Neural progenitor cell (in vitro differentiated cells): Measurements from ENCODE around the gene FBLN1. TPM values are rescaled to one million over a fixed set of nuclear protein-coding genes. Genes with fewer than 3 reads are reported as not detected.
A peak's percentile ranks its signal among the peaks of the same experiment; 100 is the strongest.

Source experiments
- DNase-seq: peaks from one replicate; pipeline ENCODE4 v3.0.0-alpha.2; 2016; ENCODE audit warnings: low spot score
- H2AFZ ChIP-seq: fragments of 200-600 bp; sonication (generic); replicated peaks from 2 replicates; pipeline ENCODE4 v1.6.1; 2016; ENCODE audit warnings: antibody characterized with exemption
- H3F3A ChIP-seq: fragments of 200-600 bp; sonication (generic); 2 replicates; pipeline ENCODE4 v1.6.1; 2016; ENCODE audit warnings: antibody characterized with exemption, low read depth
- H3K27ac ChIP-seq: fragments of 200-600 bp; sonication (generic); 2 replicates; pipeline ENCODE4 v1.5.1; 2016; ENCODE audit warnings: mild to moderate bottlenecking
- H3K27me3 ChIP-seq: fragments of 200-600 bp; sonication (generic); 2 replicates; pipeline ENCODE4 v1.6.1; 2016; ENCODE audit warnings: mild to moderate bottlenecking, moderate library complexity
- H3K36me3 ChIP-seq: fragments of 200-600 bp; sonication (generic); 2 replicates; pipeline ENCODE4 v1.5.1; 2016
- H3K4me1 ChIP-seq: fragments of 200-600 bp; sonication (generic); 2 replicates; pipeline ENCODE4 v1.6.1; 2016; ENCODE audit warnings: mixed run types
- H3K4me2 ChIP-seq: fragments of 200-600 bp; sonication (generic); 2 replicates; pipeline ENCODE4 v1.6.1; 2016
- H3K4me3 ChIP-seq: fragments of 200-600 bp; sonication (generic); 2 replicates; pipeline ENCODE4 v1.5.1; 2016
- H3K79me2 ChIP-seq: fragments of 200-600 bp; sonication (generic); 2 replicates; pipeline ENCODE4 v1.6.1; 2016; ENCODE audit warnings: low read depth
- H3K9ac ChIP-seq: fragments of 200-600 bp; sonication (generic); 2 replicates; pipeline ENCODE4 v1.6.1; 2016
- H3K9me3 ChIP-seq: fragments of 200-600 bp; sonication (generic); 2 replicates; pipeline ENCODE4 v1.5.1; 2016; ENCODE audit warnings: low read depth
- H4K20me1 ChIP-seq: fragments of 200-600 bp; sonication (generic); 2 replicates; pipeline ENCODE4 v1.6.1; 2016; ENCODE audit warnings: low read depth
- H3K27ac Mint-ChIP-seq: 3 replicates; pipeline ENCODE4 v1.8.0; 2021; ENCODE audit warnings: mixed read lengths
- H3K27me3 Mint-ChIP-seq: 2 replicates; pipeline ENCODE4 v1.8.0; 2022; ENCODE audit warnings: low read depth, mild to moderate bottlenecking, inconsistent platforms, moderate library complexity, mixed read lengths; ENCODE audit not compliant: insufficient read depth
- H3K36me3 Mint-ChIP-seq: 3 replicates; pipeline ENCODE4 v1.8.0; 2021; ENCODE audit warnings: mixed read lengths
- H3K4me1 Mint-ChIP-seq: 3 replicates; pipeline ENCODE4 v1.8.0; 2021; ENCODE audit warnings: mixed read lengths
- H3K4me3 Mint-ChIP-seq: 3 replicates; pipeline ENCODE4 v1.8.0; 2021; ENCODE audit warnings: mild to moderate bottlenecking, moderate library complexity, mixed read lengths
- H3K9me3 Mint-ChIP-seq: 3 replicates; pipeline ENCODE4 v1.8.0; 2020; ENCODE audit warnings: mixed read lengths
- EZH2 ChIP-seq: fragments of 200-600 bp; sonication (generic); IDR thresholded peaks from 2 replicates; pipeline ENCODE4 v1.6.1; 2017; ENCODE audit warnings: antibody characterized with exemption, mild to moderate bottlenecking, moderate library complexity
- EZH2phosphoT487 ChIP-seq: fragments of 200-600 bp; sonication (generic); IDR thresholded peaks from 2 replicates; pipeline ENCODE4 v1.6.1; 2017; ENCODE audit warnings: antibody characterized with exemption
- total RNA-seq: library from RNA; depleted of rRNA; stranded (reverse); fragments of >200 nt; gene quantifications from 2 replicates; pipeline ENCODE4 v1.2.3, GENCODE V29; 2015; ENCODE audit warnings: low replicate concordance
- TF ChIP-seq, protein P1 (sequence below): fragments of 200-600 bp; sonication (generic); IDR thresholded peaks from 2 replicates; pipeline ENCODE4 v1.5.1; 2017; ENCODE audit warnings: antibody characterized with exemption, mild to moderate bottlenecking

The FBLN1 gene
- total RNA-seq, 1 donor from 2014 or later = 84.3 TPM

GRCh38 chr22:45585437-45585755 is 82.7 kb downstream of the FBLN1 start:
- Histone ChIP-seq H3K4me2 (no peak overlapping the region), H3K27me3 (no peaks in the 10 kb centered on the region), H3K9ac (no peak overlapping the region), H3F3A (no peaks in the 10 kb centered on the region), H3K4me3 (no peak overlapping the region), H3K9me3 (no peaks in the 10 kb centered on the region), H3K4me1 (peaks cover 7% of the 10 kb centered on the region), H2AFZ (no peak overlapping the region), H4K20me1 (peaks cover 9% of the 10 kb centered on the region), H3K79me2 (no peaks in the 10 kb centered on the region), H3K27ac (no peak overlapping the region), H3K36me3 (no peaks in the 10 kb centered on the region)
- TF ChIP-seq EZH2 (no peak), EZH2phosphoT487 (no peak)
- TF ChIP-seq, protein P1, sequence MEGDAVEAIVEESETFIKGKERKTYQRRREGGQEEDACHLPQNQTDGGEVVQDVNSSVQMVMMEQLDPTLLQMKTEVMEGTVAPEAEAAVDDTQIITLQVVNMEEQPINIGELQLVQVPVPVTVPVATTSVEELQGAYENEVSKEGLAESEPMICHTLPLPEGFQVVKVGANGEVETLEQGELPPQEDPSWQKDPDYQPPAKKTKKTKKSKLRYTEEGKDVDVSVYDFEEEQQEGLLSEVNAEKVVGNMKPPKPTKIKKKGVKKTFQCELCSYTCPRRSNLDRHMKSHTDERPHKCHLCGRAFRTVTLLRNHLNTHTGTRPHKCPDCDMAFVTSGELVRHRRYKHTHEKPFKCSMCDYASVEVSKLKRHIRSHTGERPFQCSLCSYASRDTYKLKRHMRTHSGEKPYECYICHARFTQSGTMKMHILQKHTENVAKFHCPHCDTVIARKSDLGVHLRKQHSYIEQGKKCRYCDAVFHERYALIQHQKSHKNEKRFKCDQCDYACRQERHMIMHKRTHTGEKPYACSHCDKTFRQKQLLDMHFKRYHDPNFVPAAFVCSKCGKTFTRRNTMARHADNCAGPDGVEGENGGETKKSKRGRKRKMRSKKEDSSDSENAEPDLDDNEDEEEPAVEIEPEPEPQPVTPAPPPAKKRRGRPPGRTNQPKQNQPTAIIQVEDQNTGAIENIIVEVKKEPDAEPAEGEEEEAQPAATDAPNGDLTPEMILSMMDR = no peak
- Mint-ChIP-seq H3K36me3 (no peaks in the 10 kb centered on the region), H3K27ac (no peak overlapping the region), H3K9me3 (no peaks in the 10 kb centered on the region), H3K4me1 (peaks cover 20% of the 10 kb centered on the region), H3K27me3 (peaks cover 5% of the 10 kb centered on the region), H3K4me3 (no peak overlapping the region)
- no peak for DNase-seq

DNA sequence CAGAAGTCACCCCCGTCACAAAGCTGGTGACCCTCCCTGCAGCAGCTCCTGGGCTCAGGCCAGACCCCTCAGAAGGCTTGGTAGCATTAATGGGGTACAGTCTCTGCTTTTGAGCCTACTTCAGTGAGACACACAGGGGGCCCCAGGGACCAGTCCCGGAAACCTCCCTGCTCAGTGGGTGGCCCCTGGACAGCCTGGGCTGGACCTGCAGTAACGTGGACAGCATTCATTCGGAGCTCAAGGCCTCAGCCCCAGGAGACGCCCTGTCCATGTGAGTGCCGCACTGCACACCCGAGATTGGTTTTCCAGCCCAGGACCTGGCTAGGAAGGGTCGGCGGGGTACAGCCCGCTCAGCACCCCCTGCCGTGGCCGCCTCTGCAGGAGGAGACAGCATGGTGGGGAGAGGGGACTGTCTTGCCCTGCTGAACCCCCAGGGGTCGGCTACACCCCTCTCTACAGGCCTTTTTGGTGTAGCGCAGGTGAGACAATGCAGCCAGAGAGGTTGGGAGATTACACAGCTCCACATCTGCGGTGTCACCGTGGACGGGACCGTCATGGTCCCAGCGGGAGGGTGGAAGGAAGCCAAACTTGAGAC is 83.4 kb downstream of the FBLN1 start:
- Histone ChIP-seq H2AFZ (no peak overlapping the region), H3K27me3 (no peaks in the 10 kb centered on the region), H3K4me1 (peaks cover 7% of the 10 kb centered on the region), H3K27ac (no peak overlapping the region), H3K4me2 (no peak overlapping the region), H4K20me1 (peaks cover 9% of the 10 kb centered on the region), H3F3A (no peaks in the 10 kb centered on the region), H3K79me2 (no peaks in the 10 kb centered on the region), H3K9me3 (no peaks in the 10 kb centered on the region), H3K9ac (no peak overlapping the region), H3K4me3 (no peak overlapping the region), H3K36me3 (no peaks in the 10 kb centered on the region)
- H3K4me1 Mint-ChIP-seq = peaks cover 17% of the 10 kb centered on the region
- TF ChIP-seq EZH2phosphoT487 = no peak
- TF ChIP-seq, protein P1 = no peak
- no peak for TF ChIP-seq EZH2
- H3K4me3 Mint-ChIP-seq = no peak overlapping the region
- peaks cover 5% of the 10 kb centered on the region for H3K27me3 Mint-ChIP-seq
- H3K27ac Mint-ChIP-seq = peak overlapping the region; percentile 26
- no peaks in the 10 kb centered on the region for H3K36me3 Mint-ChIP-seq
- H3K9me3 Mint-ChIP-seq = no peaks in the 10 kb centered on the region
- DNase-seq = no peak

DNA sequence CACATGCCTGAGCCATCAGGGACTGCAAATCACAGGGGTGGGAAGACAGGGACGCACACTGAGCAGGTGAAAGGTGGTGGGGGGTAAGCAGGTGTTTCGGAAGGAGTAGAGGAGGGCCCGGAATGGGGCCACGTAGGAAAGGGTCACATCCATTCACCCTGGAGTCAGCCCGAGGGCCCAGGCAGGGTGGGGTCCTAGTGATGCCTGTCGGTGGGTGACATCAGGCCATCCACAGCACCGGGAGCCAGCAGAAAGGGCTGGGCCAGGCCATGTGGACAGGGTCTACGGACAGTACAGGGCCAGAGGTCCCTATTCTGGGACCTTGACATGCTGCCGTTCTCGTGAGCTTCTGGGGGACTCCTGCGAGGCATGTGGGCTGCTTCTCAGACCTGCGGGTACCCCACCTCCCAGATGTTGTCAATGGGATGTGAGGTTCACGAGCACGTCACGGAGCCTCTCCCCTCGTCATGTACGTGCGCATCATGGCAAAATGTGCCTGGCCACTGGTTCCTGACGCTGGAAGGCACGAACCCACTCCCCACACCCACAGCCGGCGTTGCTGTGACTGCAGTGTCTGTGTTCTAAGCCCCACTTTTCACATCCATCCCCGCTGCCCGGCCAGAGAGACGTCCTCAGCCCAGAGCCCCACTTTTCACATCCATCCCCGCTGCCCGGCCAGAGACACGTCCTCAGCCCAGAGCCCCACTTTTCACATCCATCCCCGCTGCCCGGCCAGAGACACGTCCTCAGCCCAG is 84.1 kb downstream of the FBLN1 start:
- Histone ChIP-seq H4K20me1 (peaks cover 9% of the 10 kb centered on the region), H2AFZ (no peak overlapping the region), H3F3A (no peaks in the 10 kb centered on the region), H3K27me3 (no peaks in the 10 kb centered on the region), H3K4me3 (no peak overlapping the region), H3K27ac (no peak overlapping the region), H3K79me2 (no peaks in the 10 kb centered on the region), H3K4me1 (peaks cover 7% of the 10 kb centered on the region), H3K9me3 (no peaks in the 10 kb centered on the region), H3K36me3 (no peaks in the 10 kb centered on the region), H3K9ac (no peak overlapping the region), H3K4me2 (no peak overlapping the region)
- TF ChIP-seq, protein P1 = no peak
- no peak for TF ChIP-seq EZH2
- no peak for TF ChIP-seq EZH2phosphoT487
- no peak for DNase-seq
- Mint-ChIP-seq H3K4me3 (no peak overlapping the region), H3K9me3 (no peaks in the 10 kb centered on the region), H3K27me3 (peaks cover 5% of the 10 kb centered on the region), H3K4me1 (peaks cover 16% of the 10 kb centered on the region), H3K27ac (peak overlapping the region; percentile 26), H3K36me3 (no peaks in the 10 kb centered on the region)
